NT2/D1 (cell line): ENCODE measurements around the gene SAE1.

Experiments
- DNase-seq: peaks from one replicate; pipeline ENCODE4 v3.0.0-alpha.2; 2011; ENCODE audit warnings: low read depth, low spot score
- H3K27me3 ChIP-seq: 2 replicates; pipeline ENCODE4 v1.6.0; 2011; ENCODE audit warnings: mild to moderate bottlenecking; ENCODE audit not compliant: insufficient read length, insufficient read depth
- H3K36me3 ChIP-seq: 2 replicates; pipeline ENCODE4 v1.6.1; 2011; ENCODE audit warnings: mild to moderate bottlenecking, low read length, mixed read lengths; ENCODE audit not compliant: insufficient read depth, insufficient read length
- H3K4me1 ChIP-seq: 2 replicates; pipeline ENCODE4 v1.5.1; 2011; ENCODE audit not compliant: insufficient read depth, insufficient read length
- H3K4me3 ChIP-seq: 2 replicates; pipeline ENCODE4 v1.5.1; 2011; ENCODE audit warnings: low read depth; ENCODE audit not compliant: insufficient read length
- H3K9ac ChIP-seq: 2 replicates; pipeline ENCODE4 v1.6.0; 2011; ENCODE audit warnings: low read depth; ENCODE audit not compliant: insufficient read length
- H3K9me3 ChIP-seq: 2 replicates; pipeline ENCODE4 v1.5.1; 2011; ENCODE audit warnings: mild to moderate bottlenecking, low read length; ENCODE audit not compliant: insufficient read depth
- SUZ12 ChIP-seq: IDR thresholded peaks from 2 replicates; pipeline ENCODE4 v1.6.1; 2011; ENCODE audit not compliant: insufficient read length, insufficient read depth; ENCODE audit errors: extremely low read depth
- YY1 ChIP-seq: IDR thresholded peaks from 2 replicates; pipeline ENCODE4 v1.6.1; 2011; ENCODE audit not compliant: insufficient read length, insufficient read depth
- ZNF274 ChIP-seq: IDR thresholded peaks from 2 replicates; pipeline ENCODE4 v1.6.1; 2011; ENCODE audit warnings: mild to moderate bottlenecking, low read depth, low read length

SAE1 gene

GRCh38 chr19:47145639-47146486, 15.2 kb downstream of the SAE1 start:
- H3K9me3 ChIP-seq: no peaks in the 10 kb centered on the region
- peaks cover 67% of the 10 kb centered on the region for H3K36me3 ChIP-seq
- no peak for DNase-seq
- no peak overlapping the region for H3K9ac ChIP-seq
- no peak overlapping the region for H3K4me3 ChIP-seq
- no peak for TF ChIP-seq ZNF274
- TF ChIP-seq YY1: no peak
- no peak for TF ChIP-seq SUZ12
- H3K27me3 ChIP-seq: no peaks in the 10 kb centered on the region
- H3K4me1 ChIP-seq: no peaks in the 10 kb centered on the region

GRCh38 chr19:47146920-47147319, 16.3 kb downstream of the SAE1 start:
- peaks cover 72% of the 10 kb centered on the region for H3K36me3 ChIP-seq
- TF ChIP-seq ZNF274 (no peak), SUZ12 (no peak), YY1 (no peak)
- H3K27me3 ChIP-seq: no peaks in the 10 kb centered on the region
- no peaks in the 10 kb centered on the region for H3K4me1 ChIP-seq
- no peak for DNase-seq
- no peak overlapping the region for H3K9ac ChIP-seq
- no peaks in the 10 kb centered on the region for H3K9me3 ChIP-seq
- no peak overlapping the region for H3K4me3 ChIP-seq

DNA sequence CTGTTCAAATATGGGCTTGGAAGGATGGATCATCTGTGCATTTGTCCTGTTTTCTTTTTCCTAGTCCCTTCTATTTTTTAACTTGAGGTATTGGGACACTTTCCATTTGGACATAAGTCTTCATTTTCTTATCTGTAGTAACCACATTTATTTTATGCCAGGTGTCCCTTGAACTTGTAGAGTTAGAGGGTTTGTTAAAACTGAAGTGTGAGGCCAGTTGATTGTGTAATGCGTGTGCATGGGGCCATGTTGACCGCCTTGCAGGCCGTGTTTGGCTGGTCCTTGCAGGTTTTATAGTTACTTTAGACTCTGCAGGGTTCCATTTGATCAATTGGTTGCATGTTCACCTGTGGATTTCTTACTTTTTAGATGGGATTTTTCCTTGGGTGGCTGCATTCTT, 21.0 kb downstream of the SAE1 start:
- TF ChIP-seq YY1: no peak
- TF ChIP-seq ZNF274: no peak
- no peak for TF ChIP-seq SUZ12
- Histone ChIP-seq H3K4me3 (no peak overlapping the region), H3K9me3 (no peaks in the 10 kb centered on the region), H3K27me3 (no peaks in the 10 kb centered on the region), H3K9ac (no peak overlapping the region), H3K36me3 (peaks cover 70% of the 10 kb centered on the region), H3K4me1 (peaks cover 2% of the 10 kb centered on the region)
- DNase-seq: no peak

- H3K9me3 ChIP-seq: no peaks in the 10 kb centered on the region
- H3K4me3 ChIP-seq: no peak overlapping the region
- no peaks in the 10 kb centered on the region for H3K27me3 ChIP-seq
- H3K36me3 ChIP-seq: peaks cover 64% of the 10 kb centered on the region
- no peak for TF ChIP-seq YY1
- TF ChIP-seq ZNF274: no peak
- TF ChIP-seq SUZ12: no peak
- no peak overlapping the region for H3K9ac ChIP-seq
- peaks cover 2% of the 10 kb centered on the region for H3K4me1 ChIP-seq
- DNase-seq: no peak
Observed at GRCh38 chr19:47152205-47152604, 21.6 kb downstream of the SAE1 start.

GRCh38 chr19:47152632-47153031, 22.0 kb downstream of the SAE1 start:
- TF ChIP-seq SUZ12 (no peak), ZNF274 (no peak), YY1 (no peak)
- peaks cover 63% of the 10 kb centered on the region for H3K36me3 ChIP-seq
- H3K9me3 ChIP-seq: no peaks in the 10 kb centered on the region
- H3K27me3 ChIP-seq: no peaks in the 10 kb centered on the region
- H3K9ac ChIP-seq: no peak overlapping the region
- H3K4me1 ChIP-seq: peaks cover 2% of the 10 kb centered on the region
- no peak for DNase-seq
- no peak overlapping the region for H3K4me3 ChIP-seq

DNA sequence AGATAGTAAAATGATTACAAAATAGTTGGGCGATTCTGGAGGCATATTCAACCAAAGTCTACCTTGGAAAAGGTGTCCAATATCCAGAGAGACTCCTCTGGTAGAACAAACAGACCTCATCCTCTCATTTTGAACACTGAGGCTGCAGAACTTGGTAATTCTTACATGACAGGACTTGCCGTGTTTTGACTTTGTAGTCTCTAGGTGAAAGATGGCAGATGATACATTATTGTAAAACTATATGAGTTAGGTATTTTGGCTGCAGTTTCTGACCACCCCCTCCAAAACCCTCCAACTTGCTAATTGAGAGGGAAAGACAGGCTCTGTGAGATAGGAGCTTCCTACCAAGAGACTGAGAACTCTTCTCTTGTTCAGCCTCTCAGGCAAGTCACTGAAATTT, 22.6 kb downstream of the SAE1 start:
- Histone ChIP-seq H3K4me1 (peaks cover 4% of the 10 kb centered on the region), H3K4me3 (no peak overlapping the region), H3K27me3 (no peaks in the 10 kb centered on the region), H3K36me3 (peaks cover 60% of the 10 kb centered on the region), H3K9ac (no peak overlapping the region), H3K9me3 (no peaks in the 10 kb centered on the region)
- DNase-seq: no peak
- no peak for TF ChIP-seq YY1
- TF ChIP-seq ZNF274: no peak
- no peak for TF ChIP-seq SUZ12

GRCh38 chr19:47155148-47155547, 24.5 kb downstream of the SAE1 start:
- Histone ChIP-seq H3K27me3 (no peaks in the 10 kb centered on the region), H3K36me3 (peaks cover 64% of the 10 kb centered on the region), H3K9me3 (no peaks in the 10 kb centered on the region), H3K4me1 (peaks cover 5% of the 10 kb centered on the region), H3K9ac (no peak overlapping the region), H3K4me3 (no peak overlapping the region)
- no peak for TF ChIP-seq ZNF274
- no peak for TF ChIP-seq YY1
- no peak for TF ChIP-seq SUZ12
- DNase-seq: no peak
